Keratinocyte (primary cell): ENCODE data around the gene ACTR5. TPM values are rescaled to one million over a fixed set of nuclear protein-coding genes. Genes with fewer than 3 reads are reported as not detected.

ENCODE experiments used
- DNase-seq: peaks from one replicate; pipeline ENCODE4 v3.0.0-alpha.2; 2011; ENCODE audit warnings: low read depth, missing footprints, low spot score
- FAIRE-seq: peaks from 2 replicates; lab custom pipeline; 2011; peaks lifted over from hg19 to GRCh38; lab: Jason Lieb, UNC
- H2AFZ ChIP-seq: 2 replicates; pipeline ENCODE4 v1.6.0; 2012; ENCODE audit warnings: low read length, control low read depth, inconsistent platforms; ENCODE audit not compliant: control insufficient read depth
- H3K27ac ChIP-seq: 2 replicates; pipeline ENCODE4 v1.5.1; 2011; ENCODE audit warnings: low read length; ENCODE audit not compliant: control insufficient read depth, insufficient read depth
- H3K27me3 ChIP-seq: 3 replicates; pipeline ENCODE4 v1.6.0; 2011; ENCODE audit warnings: low read length; ENCODE audit not compliant: control insufficient read depth, insufficient read depth; ENCODE audit errors: extremely low read depth
- H3K36me3 ChIP-seq, 2 experiments: 2 replicates in 1 of 2; 3 replicates in 1 of 2; pipeline ENCODE4 v1.5.1; 2011; ENCODE audit warnings: low read length in 2 of 2, mild to moderate bottlenecking in 1 of 2; ENCODE audit not compliant: control insufficient read depth in 2 of 2, insufficient read depth in 2 of 2; ENCODE audit errors: extremely low read depth in 1 of 2
- H3K4me1 ChIP-seq: 3 replicates; pipeline ENCODE4 v1.5.1; 2011; ENCODE audit warnings: low read length; ENCODE audit not compliant: control insufficient read depth, insufficient read depth; ENCODE audit errors: extremely low read depth
- H3K4me2 ChIP-seq: 3 replicates; pipeline ENCODE4 v1.6.0; 2011; ENCODE audit warnings: low read depth, low read length; ENCODE audit not compliant: control insufficient read depth, insufficient read depth; ENCODE audit errors: extremely low read depth
- H3K4me3 ChIP-seq, 3 experiments: fragments of 200-600 bp in 1 of 3; sonication (generic) in 1 of 3; 2 replicates in 2 of 3; 3 replicates in 1 of 3; pipeline ENCODE4 v1.5.1; 2011 to 2016; ENCODE audit warnings: low read length in 3 of 3, mild to moderate bottlenecking in 3 of 3, control low read depth in 2 of 3, inconsistent platforms in 1 of 3, low read depth in 1 of 3, mixed read lengths in 1 of 3, mixed run types in 1 of 3, moderate library complexity in 1 of 3; ENCODE audit not compliant: control insufficient read depth in 2 of 3, insufficient read depth in 2 of 3; ENCODE audit errors: extremely low read depth in 1 of 3
- H3K79me2 ChIP-seq: 2 replicates; pipeline ENCODE4 v1.6.0; 2012; ENCODE audit warnings: low read length; ENCODE audit not compliant: control insufficient read depth, insufficient read depth
- H3K9ac ChIP-seq: 3 replicates; pipeline ENCODE4 v1.6.0; 2011; ENCODE audit warnings: low read length; ENCODE audit not compliant: control insufficient read depth, insufficient read depth; ENCODE audit errors: extremely low read depth
- H3K9me1 ChIP-seq: 3 replicates; pipeline ENCODE4 v1.6.0; 2011; ENCODE audit warnings: low read length; ENCODE audit not compliant: control insufficient read depth, insufficient read depth; ENCODE audit errors: extremely low read depth
- H3K9me3 ChIP-seq: 2 replicates; pipeline ENCODE4 v1.5.1; 2012; ENCODE audit warnings: low read depth, low read length; ENCODE audit not compliant: control insufficient read depth
- H4K20me1 ChIP-seq: 3 replicates; pipeline ENCODE4 v1.6.0; 2011; ENCODE audit warnings: low read length; ENCODE audit not compliant: control insufficient read depth, insufficient read depth; ENCODE audit errors: extremely low read depth
- CTCF ChIP-seq, 3 experiments: IDR thresholded peaks in 1 of 3; conservative IDR thresholded peaks in 1 of 3; optimal IDR thresholded peaks in 1 of 3; 2 replicates in 2 of 3; 3 replicates in 1 of 3; pipeline versions ENCODE3 to v1.5.1; 2011; ENCODE audit warnings: low read length in 3 of 3, mild to moderate bottlenecking in 3 of 3, moderate library complexity in 2 of 3, control low read depth in 1 of 3, inconsistent platforms in 1 of 3; ENCODE audit not compliant: insufficient read depth in 2 of 3; ENCODE audit errors: extremely low read depth in 1 of 3
- EZH2 ChIP-seq: IDR thresholded peaks from one replicate; pipeline ENCODE4 v1.6.1; 2012; ENCODE audit warnings: inconsistent platforms, mild to moderate bottlenecking, low read length, moderate library complexity
- dilution Hi-C: fragments of 300-500 bp; cut with MboI; formaldehyde crosslinking; loops from one replicate; pipeline ENCODE4 v1.7.0; 2020; ENCODE audit warnings: low sequenced_read_pairs; ENCODE audit not compliant: extremely low pct_ligation_motif_present
- polyA plus RNA-seq, 5 experiments: library from polyadenylated mRNA; depleted of rRNA in 3 of 5; stranded (reverse) in 3 of 5; stranded (forward) in 1 of 5; unstranded in 1 of 5; fragments of >200 nt; gene quantifications; 1 replicate in 1 of 5; 2 replicates in 3 of 5; 3 replicates in 1 of 5; pipeline versions ENCODE4 v1.2.1 to v1.2.3, GENCODE V29; 2011 to 2012; ENCODE audit warnings: missing spikeins in 2 of 5, low read depth in 1 of 5, low replicate concordance in 1 of 5

ACTR5 gene
- polyA plus RNA-seq, 1 donor (not counting 4 experiments of a cell fraction or from before 2014, with no cell fraction given): 9.7 TPM

DNA sequence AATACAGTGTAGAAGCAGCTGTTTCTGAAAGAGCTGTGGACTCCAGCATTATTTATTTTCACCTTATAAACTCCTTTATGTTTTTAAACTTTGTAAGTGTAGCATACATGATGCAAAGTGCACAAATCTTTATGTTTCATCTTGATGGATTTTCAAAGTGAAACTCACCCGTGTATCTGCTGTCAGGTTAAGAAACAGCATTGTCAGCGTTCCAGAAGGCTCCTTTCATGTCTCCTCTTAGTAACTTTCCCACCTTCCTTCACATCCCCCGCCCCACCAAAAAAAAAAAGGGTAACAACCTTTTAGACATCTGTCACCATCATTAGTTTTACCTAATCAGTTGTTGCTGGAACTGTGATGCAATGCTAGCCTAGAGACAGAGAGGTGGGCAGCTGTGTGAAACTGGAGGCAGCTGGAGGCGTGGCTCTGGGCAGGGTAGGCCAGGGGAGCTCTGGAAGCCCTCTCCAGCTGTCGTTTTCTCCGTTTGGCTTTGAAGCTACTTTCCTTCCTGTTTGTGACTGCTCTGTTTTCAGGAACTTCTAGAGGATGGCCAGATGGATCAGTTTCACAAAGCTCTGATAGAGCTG, 7.2 kb downstream of the ACTR5 start:
- FAIRE-seq: no peak
- H3K27me3 ChIP-seq: no peaks in the 10 kb centered on the region
- no peak for DNase-seq
- no peaks in the 10 kb centered on the region for H3K79me2 ChIP-seq
- H3K4me3 ChIP-seq: no peak overlapping the region
- H4K20me1 ChIP-seq: no peaks in the 10 kb centered on the region
- H3K9ac ChIP-seq: no peak overlapping the region
- H3K27ac ChIP-seq: no peak overlapping the region
- H3K9me3 ChIP-seq: no peaks in the 10 kb centered on the region
- no peak overlapping the region for H2AFZ ChIP-seq
- no peaks in the 10 kb centered on the region for H3K9me1 ChIP-seq
- H3K4me2 ChIP-seq: no peak overlapping the region
- dilution Hi-C loops: no loop called here
- H3K4me1 ChIP-seq: no peaks in the 10 kb centered on the region
- TF ChIP-seq CTCF (optimal IDR thresholded peaks at IDR 0.05 in 1 of 3, IDR thresholded peaks at IDR 0.05 in 1 of 3, conservative IDR thresholded peaks at IDR 0.05 in 1 of 3; ENCODE audit: extremely low read depth in 1 of 3, insufficient read depth in 2 of 3, low read length in 3 of 3): no peak
- no peak for TF ChIP-seq EZH2
- H3K36me3 ChIP-seq: peaks cover 22 to 23% of the 10 kb centered on the region in 2 experiments

DNA sequence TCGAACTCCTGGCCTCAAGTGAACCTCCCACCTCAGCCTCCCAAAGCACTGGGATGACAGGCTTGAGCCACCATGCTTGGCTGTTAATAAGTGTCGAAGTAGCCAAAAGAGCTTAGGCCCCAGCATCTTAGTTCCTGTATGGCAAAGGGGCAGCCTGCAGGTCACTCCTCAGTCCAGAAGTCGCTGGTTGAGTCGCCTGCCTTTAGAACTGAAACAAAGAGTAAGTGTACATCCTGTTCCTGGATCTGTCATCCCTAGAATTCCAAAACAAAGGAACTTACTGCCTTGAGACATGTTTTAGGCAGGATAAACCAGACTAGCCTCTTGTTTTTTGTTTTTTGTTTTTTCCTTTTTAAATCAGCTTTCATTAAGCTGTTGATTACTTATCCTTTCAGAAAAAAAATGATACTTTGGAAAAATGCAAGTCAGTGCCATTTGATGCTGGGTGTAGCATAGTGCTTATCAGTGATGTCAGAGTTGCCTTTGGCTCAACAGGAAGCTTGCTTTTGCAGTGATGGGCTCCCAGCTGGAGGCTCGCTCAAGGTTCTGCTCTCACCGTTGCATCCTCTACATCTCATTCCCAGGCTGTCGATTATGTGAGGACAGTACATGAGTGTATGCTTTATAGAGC, 9.0 kb downstream of the ACTR5 start:
- Histone ChIP-seq H3K9ac (no peak overlapping the region), H3K79me2 (no peaks in the 10 kb centered on the region), H3K36me3 (peaks cover 21 to 27% of the 10 kb centered on the region in 2 experiments), H3K4me2 (no peak overlapping the region), H4K20me1 (no peaks in the 10 kb centered on the region), H2AFZ (no peak overlapping the region), H3K9me1 (no peaks in the 10 kb centered on the region), H3K4me1 (no peaks in the 10 kb centered on the region), H3K9me3 (no peaks in the 10 kb centered on the region), H3K4me3 (no peak overlapping the region), H3K27ac (no peak overlapping the region), H3K27me3 (no peaks in the 10 kb centered on the region)
- DNase-seq: no peak
- TF ChIP-seq EZH2 (no peak), CTCF (optimal IDR thresholded peaks at IDR 0.05 in 1 of 3, IDR thresholded peaks at IDR 0.05 in 1 of 3, conservative IDR thresholded peaks at IDR 0.05 in 1 of 3; ENCODE audit: extremely low read depth in 1 of 3, insufficient read depth in 2 of 3, low read length in 3 of 3) (no peak)
- dilution Hi-C loops: no loop called here
- no peak for FAIRE-seq
